Fibroblast of mammary gland (primary cell): ENCODE measurements around the gene PDLIM3.

Source experiments
- DNase-seq: peaks from one replicate; pipeline ENCODE4 v3.0.0-alpha.2; 2010; ENCODE audit warnings: low read depth
- H3K4me3 ChIP-seq: 2 replicates; pipeline ENCODE4 v1.5.1; 2011; ENCODE audit warnings: low read depth, mild to moderate bottlenecking, low read length, moderate library complexity; ENCODE audit not compliant: control insufficient read depth
- TF ChIP-seq, protein P1 (sequence below): conservative IDR thresholded peaks from 2 replicates; pipeline ENCODE4 v1.5.1; 2011; ENCODE audit warnings: low read depth, low read length, inconsistent platforms; ENCODE audit not compliant: control insufficient read depth, insufficient read depth

Gene PDLIM3

DNA sequence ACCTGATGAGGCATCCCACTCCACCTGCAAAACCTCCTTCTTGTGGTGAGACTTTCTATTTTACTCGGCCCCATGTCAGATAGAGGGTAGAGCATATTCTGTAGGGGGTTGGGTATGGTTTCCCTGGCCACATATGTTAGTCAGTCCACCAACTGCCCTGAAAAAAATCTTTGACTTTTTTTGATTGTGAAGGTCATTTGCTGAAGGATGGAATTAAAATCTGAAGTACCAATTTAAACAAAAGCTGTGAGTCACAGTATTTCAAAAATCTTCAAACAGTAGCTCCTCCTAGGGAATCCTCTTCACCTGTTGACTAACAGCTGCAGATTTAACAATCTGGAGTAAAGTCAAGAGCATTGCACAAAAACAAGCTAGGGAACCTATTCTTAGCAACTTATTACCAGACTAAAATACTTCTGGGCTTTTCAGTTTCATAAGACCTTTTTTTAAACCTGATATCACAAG is 55.8 kb downstream of the PDLIM3 start:
- no peak for DNase-seq
- TF ChIP-seq, protein P1, sequence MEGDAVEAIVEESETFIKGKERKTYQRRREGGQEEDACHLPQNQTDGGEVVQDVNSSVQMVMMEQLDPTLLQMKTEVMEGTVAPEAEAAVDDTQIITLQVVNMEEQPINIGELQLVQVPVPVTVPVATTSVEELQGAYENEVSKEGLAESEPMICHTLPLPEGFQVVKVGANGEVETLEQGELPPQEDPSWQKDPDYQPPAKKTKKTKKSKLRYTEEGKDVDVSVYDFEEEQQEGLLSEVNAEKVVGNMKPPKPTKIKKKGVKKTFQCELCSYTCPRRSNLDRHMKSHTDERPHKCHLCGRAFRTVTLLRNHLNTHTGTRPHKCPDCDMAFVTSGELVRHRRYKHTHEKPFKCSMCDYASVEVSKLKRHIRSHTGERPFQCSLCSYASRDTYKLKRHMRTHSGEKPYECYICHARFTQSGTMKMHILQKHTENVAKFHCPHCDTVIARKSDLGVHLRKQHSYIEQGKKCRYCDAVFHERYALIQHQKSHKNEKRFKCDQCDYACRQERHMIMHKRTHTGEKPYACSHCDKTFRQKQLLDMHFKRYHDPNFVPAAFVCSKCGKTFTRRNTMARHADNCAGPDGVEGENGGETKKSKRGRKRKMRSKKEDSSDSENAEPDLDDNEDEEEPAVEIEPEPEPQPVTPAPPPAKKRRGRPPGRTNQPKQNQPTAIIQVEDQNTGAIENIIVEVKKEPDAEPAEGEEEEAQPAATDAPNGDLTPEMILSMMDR, result no peak
- no peak overlapping the region for H3K4me3 ChIP-seq

DNA sequence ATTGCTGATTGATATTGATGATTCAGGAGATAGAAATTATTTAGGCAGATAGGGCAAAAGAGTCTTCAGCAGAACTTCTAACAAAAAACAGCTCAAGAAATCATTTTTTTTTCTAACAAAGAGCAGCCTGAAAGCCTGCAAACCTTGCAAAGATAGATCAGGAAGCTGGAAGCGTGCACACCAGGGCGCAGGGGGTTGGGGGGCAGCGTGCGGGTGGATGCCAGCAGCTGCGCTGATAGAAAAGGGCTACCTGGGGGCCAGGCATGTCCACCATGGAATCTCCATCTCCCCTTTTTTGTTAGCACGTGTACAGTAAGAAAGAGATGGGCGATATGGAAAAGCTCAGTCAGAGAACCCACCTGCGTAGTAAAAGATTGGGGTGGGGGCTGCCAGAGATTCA is 62.1 kb downstream of the PDLIM3 start:
- TF ChIP-seq, protein P1, result no peak
- DNase-seq, result no peak
- H3K4me3 ChIP-seq, result no peak overlapping the region

DNA sequence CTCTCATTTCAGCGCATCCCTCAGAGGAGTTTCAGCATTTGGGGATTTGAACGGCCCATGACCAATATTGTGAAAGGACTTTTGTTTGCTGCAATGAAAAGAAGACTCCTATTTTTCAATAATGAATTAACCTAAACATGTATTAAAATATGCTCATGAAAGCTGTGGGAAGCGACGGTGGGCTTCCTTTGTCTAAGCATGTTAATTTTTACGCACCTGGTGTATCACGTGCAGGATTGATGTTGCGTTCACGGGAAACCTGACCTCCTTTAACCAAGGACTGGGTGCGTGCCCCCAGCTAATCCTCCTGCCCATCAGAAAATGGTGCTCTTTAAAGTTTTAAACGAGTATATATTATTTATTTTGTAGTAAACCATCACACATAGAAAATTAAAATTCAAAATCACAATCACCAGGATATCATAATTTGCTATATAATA is 63.2 kb downstream of the PDLIM3 start:
- H3K4me3 ChIP-seq, result peak overlapping the region; percentile 57
- TF ChIP-seq, protein P1, result no peak
- no peak for DNase-seq

DNA sequence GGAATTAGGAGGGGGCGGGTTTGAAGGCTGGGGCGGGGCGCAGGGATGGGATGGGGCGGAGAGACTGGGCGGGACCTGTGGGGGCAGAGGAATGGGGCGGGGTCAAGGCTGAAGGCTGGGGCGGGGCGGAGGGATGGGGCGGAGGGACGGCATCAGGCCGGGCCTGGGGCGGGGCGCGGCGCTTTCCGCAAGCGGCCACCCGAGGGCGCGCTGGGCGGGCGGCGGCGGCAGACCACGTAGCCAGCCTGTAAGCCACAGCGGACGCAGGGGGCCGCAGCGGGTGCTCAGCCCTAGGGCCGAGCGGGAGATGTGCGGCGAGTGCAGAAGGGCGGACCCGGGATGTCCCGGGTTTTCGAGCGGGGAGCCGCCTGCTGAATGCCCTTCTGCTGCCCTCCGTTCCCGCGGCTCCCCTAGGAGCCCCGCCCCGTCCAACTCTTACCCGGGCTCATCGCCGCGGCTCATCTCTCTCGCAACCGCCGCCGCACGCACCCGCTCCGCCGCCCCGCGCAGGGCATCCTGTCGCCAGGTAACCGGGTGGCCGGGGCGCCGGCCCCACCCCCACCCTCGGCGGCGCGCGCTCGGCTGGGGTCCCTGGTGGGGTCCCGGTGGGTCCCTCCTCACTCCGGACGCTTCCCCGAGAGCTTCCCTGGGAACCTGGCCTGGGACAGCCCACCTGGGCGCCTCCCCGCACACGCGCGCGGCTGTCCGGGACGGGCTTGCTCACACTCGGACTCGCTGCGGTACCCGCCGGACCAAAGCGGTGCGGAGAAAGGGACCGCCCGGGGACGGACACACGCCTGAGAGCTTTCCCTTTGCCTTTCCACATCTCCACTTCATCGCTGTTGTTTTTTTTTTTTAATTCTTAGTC is 63.8 kb downstream of the PDLIM3 start, which contains the start of gene CCDC110:
CCDC110 (minus strand) TSS at position 499 of the 868 bp plus-strand sequence; CDS start at position 449, 50 bp downstream.
- H3K4me3 ChIP-seq, result peak within 1 kb of the TSS; percentile 80
- peak; percentile 94 for DNase-seq
- TF ChIP-seq, protein P1, result no peak

DNA sequence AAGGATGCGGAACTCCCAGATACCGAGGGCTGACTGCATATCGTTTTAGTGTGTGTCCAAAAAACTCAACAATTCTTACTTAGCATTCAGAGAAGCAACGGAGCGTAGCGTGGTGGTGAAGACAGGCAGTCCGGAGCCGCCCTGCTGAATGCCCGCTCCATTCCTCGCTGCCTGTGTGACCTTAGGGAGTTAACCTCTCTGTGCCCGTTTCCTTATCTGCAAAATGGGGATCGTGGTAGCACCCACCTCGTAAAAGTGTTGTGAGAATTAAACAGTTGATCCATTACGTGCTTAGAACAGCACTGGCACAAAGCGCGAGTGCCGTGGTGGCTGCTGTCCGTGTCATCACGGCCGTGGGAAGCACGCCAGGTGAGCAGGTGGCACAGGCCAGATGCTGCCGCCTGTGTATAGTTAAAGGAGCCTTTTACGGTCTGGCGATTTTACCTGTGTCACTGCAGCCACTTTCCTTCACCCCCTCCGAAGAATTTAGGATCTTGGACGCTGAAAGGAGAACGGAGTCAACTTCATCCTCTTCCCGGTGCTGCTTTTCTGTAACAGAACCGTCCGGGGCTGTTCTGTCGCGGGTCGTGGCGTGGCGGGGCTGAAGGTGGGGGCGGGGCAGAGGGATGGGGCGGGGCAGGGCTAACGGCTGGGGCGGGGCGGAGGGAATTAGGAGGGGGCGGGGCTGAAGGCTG is 64.7 kb downstream of the PDLIM3 start:
- DNase-seq, result peak; percentile 13
- H3K4me3 ChIP-seq, result peak overlapping the region; percentile 80

DNA sequence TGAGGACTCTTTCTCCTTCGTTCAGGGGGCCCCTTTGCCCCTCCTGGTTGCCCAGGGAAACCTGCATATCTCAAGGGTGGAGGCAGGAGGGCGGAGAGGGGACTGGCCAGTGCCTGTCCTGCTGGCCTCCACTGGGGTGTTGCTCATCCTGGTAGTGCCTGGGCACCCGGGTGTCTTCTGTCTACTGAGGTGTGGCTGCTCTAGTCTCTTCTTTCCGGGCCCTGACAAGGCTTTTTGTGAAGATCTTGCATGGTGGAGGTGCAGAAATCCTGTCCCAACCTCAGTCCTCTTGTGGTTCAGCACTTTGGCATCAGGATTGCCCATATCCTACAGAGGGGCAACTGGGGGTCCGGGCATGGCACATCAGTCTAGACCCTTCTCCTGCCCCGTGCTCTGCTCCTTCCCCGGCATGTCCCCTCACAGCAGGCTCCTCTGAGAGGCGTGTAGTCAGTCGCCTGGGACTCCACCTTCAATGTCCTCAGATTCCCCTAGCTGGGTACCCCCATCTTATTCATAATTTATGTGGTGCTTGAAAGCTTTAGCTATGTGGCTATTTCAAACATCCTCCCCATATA is 65.6 kb downstream of the PDLIM3 start:
- DNase-seq, result no peak
- TF ChIP-seq, protein P1, result no peak
- H3K4me3 ChIP-seq, result no peak overlapping the region

More for the DNA sequence above, 64.7 kb downstream of the PDLIM3 start:
- TF ChIP-seq, protein P1, result no peak
